NCI-H2196 treated with DMSO at 0.1 percent for 48 hours (cell line): ENCODE results near the gene ZNF469.

ENCODE experiments used
- DNase-seq: peaks from one replicate; lab custom pipeline; 2025; ENCODE audit not compliant: unreplicated experiment; lab: John Stamatoyannopoulos, UW

The ZNF469 gene

GRCh38 chr16:88376835-88377726, 5.7 kb upstream of the ZNF469 start:
- DNase-seq, result no peak

DNA sequence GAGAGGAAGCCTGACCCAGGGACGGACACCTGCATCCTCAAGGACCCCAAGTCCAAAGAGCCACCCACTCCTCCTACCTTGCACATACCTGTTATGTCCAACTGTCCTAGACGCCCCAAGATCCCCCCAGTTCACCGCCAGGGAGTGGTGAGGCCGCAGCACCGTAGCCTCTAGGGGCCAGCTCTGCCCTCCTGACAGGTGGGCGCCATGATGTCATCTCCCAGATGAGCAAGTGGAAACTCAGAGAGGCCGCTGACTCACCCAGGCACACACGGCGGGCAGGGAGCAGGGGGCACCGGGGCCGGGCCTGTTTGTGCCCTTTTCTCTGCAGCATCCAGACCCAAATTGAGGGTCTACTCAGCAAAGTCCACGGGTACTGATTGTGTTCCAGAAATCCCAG, 4.8 kb upstream of the ZNF469 start:
- DNase-seq, result no peak

DNA sequence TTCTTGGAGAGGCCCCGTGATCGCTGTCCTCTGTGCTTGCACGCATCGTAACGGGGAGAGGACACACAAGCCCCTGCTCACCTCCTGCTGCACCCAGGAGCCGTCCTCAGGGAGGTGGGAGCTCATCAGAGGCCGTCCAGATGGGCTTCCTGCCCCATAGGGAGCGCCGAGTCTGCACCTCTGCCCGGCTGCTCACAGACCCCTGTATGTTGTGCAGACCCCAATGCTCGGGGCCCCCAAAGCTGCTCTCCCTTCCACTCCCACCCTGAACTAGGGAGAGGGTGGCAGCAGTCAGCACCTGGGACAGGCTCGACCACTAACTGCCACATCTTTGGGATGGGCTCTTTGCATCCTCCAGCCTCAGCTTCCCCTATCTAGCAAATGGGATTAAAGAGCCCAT, 4.4 kb upstream of the ZNF469 start:
- DNase-seq, result no peak

DNA sequence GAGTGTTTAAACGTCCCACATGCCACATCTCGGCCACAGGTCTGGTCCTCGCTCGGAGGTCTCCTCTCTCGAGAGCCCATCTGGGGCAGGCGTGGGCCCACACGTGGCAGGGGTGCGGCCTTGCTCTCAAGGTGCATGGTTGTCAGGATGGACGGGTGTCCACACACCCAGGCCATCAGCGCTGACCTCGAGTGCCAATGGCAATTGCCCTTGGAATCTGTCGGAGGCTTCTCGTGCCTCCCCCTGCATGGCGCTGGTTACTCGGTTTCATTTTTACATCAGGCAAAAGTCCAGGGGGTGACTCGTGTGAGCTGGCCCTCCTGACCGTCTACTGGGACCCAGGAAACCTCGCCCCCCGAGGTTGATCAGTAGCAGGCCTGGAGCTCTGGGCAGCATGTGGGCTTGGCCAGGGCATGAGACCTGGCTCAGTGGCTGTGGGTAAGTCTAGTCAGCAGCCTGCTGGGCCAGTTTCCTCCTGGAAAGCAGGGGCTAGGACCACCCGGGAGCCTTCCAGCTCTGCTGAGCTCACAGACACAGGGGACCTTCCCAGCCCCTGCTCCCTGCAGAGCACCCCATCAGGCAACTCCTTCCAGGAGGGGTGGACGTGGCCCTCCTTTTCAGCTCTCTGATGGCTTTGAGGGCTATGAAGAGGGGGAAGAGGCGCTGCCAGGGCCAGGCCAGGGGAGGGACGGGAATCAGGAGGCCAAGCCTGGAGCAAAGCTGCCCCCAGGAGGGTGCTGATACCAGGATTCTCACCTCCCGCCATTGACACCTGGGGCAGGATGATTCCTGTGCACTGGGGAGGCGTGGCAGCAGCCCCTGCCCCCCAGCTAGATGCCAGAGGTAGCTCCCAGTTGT, 3.7 kb upstream of the ZNF469 start:
- no peak for DNase-seq

GRCh38 chr16:88379694-88380040, 3.1 kb upstream of the ZNF469 start:
- DNase-seq, result no peak

DNA sequence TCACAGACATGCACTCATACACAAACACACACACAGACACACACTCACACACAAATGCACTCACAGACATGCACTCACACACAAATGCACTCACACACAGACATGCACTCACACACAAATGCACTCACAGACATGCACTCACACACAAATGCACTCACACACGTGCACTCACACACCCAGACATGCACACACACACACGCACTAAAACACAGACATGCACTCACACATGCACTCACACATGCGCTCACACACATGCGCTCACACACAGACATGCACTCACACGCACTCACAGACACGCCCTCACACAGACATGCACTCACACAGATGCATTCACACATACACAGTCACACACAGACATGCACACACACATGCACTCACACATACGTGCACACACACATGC, 2.7 kb upstream of the ZNF469 start:
- DNase-seq, result no peak

DNA sequence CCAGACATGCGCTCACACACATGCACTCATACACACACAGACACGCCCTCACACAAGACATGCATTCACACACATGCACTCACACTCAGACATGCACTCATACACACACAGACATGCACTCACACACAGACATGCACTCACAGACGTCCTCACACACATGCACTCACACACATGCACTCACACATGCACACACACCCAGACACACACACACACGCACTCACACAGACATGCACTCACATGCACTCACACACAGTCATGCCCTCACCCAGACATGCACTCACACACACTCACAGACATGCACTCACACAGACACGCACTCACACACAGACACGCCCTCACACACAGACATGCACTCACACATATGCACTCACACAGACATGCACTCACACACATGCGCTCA, 2.1 kb upstream of the ZNF469 start:
- no peak for DNase-seq

GRCh38 chr16:88381820-88382451, 823 bp upstream of the ZNF469 start:
- DNase-seq, result no peak

GRCh38 chr16:88383401-88384221, 852 bp downstream of the ZNF469 start:
- DNase-seq, result no peak

GRCh38 chr16:88384222-88385111, 1.7 kb downstream of the ZNF469 start:
- no peak for DNase-seq

- no peak for DNase-seq
These were observed 2.4 kb downstream of the ZNF469 start for GRCh38 chr16:88385112-88385594.

- DNase-seq, result no peak
These were observed 3.4 kb downstream of the ZNF469 start for GRCh38 chr16:88385831-88386815.

GRCh38 chr16:88387180-88387765, 4.5 kb downstream of the ZNF469 start:
- no peak for DNase-seq

GRCh38 chr16:88387941-88388627, 5.3 kb downstream of the ZNF469 start:
- no peak for DNase-seq

DNA sequence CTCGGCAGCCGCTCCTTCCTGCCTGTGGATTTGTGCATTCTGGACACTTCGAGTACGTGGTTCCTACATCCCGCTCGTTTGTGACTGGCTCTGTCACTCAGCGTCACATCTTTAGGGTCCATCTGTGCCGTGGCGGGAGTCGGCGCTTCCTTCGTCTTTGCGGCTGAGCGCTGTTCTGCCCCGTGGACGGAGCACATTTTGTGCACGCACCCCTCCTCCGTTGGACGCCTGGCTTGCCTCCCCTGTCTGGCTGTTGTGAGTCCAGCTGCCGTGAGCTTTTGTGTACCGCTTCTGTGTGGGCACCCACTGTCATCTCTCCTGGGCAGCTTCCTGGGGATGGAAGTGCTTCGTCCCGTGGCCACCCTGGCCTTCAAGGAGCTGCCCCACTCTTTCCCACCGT, 6.4 kb downstream of the ZNF469 start:
- DNase-seq, result no peak

- no peak for DNase-seq
These were observed 6.9 kb downstream of the ZNF469 start for GRCh38 chr16:88389621-88390160.

GRCh38 chr16:88390265-88390664, 7.5 kb downstream of the ZNF469 start:
- DNase-seq, result no peak
